HepG2 (cell line): Measurements from ENCODE around the gene RNF6. TPM values are rescaled to one million over a fixed set of nuclear protein-coding genes. Genes with fewer than 3 reads are reported as not detected.
A peak's percentile ranks its signal among the peaks of the same experiment; 100 is the strongest.

ENCODE experiments used
- E2F2 ChIP-seq: sonication (generic); formaldehyde crosslinking; IDR thresholded peaks from 2 replicates; pipeline ENCODE4 v1.4.0; 2020; ENCODE audit warnings: missing genetic modification reagents, borderline replicate concordance
- IRX3 ChIP-seq: sonication (generic); formaldehyde crosslinking; IDR thresholded peaks from 2 replicates; pipeline ENCODE4 v1.8.1; 2023; ENCODE audit warnings: mild to moderate bottlenecking, low read depth, missing genetic modification reagents, borderline replicate concordance
- POGZ ChIP-seq: sonication (generic); formaldehyde crosslinking; IDR thresholded peaks from 2 replicates; pipeline ENCODE4 v1.4.0; 2020; ENCODE audit warnings: mild to moderate bottlenecking, missing genetic modification reagents
- PREB ChIP-seq: sonication (generic); formaldehyde crosslinking; IDR thresholded peaks from 2 replicates; pipeline ENCODE4 v1.4.0; 2020; ENCODE audit warnings: missing genetic modification reagents
- STAT5B ChIP-seq: sonication (generic); formaldehyde crosslinking; IDR thresholded peaks from 2 replicates; pipeline ENCODE4 v1.4.0; 2020; ENCODE audit warnings: missing genetic modification reagents
- TCF7L2 ChIP-seq: IDR thresholded peaks from 2 replicates; pipeline ENCODE4 v1.6.1; 2011; ENCODE audit warnings: mild to moderate bottlenecking, low read depth, low read length, moderate library complexity
- ZBTB8A ChIP-seq: sonication (generic); formaldehyde crosslinking; IDR thresholded peaks from 2 replicates; pipeline ENCODE4 v1.4.0; 2020; ENCODE audit warnings: mild to moderate bottlenecking, low read depth, missing genetic modification reagents, borderline replicate concordance
- ZNF501 ChIP-seq: sonication (generic); formaldehyde crosslinking; IDR thresholded peaks from 2 replicates; pipeline ENCODE4 v1.5.1; 2020; ENCODE audit warnings: mild to moderate bottlenecking, moderate library complexity, missing genetic modification reagents
- ZNF556 ChIP-seq: sonication (generic); formaldehyde crosslinking; IDR thresholded peaks from 2 replicates; pipeline ENCODE4 v1.4.0; 2020; ENCODE audit warnings: mild to moderate bottlenecking, missing genetic modification reagents, borderline replicate concordance
- ZNF576 ChIP-seq: sonication (generic); formaldehyde crosslinking; IDR thresholded peaks from 2 replicates; pipeline ENCODE4 v1.4.0; 2020; ENCODE audit warnings: mild to moderate bottlenecking, missing genetic modification reagents
- ZNF607 ChIP-seq: sonication (generic); formaldehyde crosslinking; IDR thresholded peaks from 2 replicates; pipeline ENCODE4 v1.5.1; 2020; ENCODE audit warnings: missing genetic modification reagents, mild to moderate bottlenecking, borderline replicate concordance
- ZNF660 ChIP-seq: sonication (generic); formaldehyde crosslinking; IDR thresholded peaks from 2 replicates; pipeline ENCODE4 v1.5.1; 2020; ENCODE audit warnings: mild to moderate bottlenecking, low read depth, missing genetic modification reagents, borderline replicate concordance
- ZSCAN30 ChIP-seq: sonication (generic); formaldehyde crosslinking; IDR thresholded peaks from 2 replicates; pipeline ENCODE4 v1.5.0; 2020; ENCODE audit warnings: mild to moderate bottlenecking, missing genetic modification reagents
- polyA plus RNA-seq, 8 experiments: library from polyadenylated mRNA; depleted of rRNA in 3 of 8; stranded (reverse) in 7 of 8; unstranded in 1 of 8; fragments of >200 nt; fragmentation: Illumina TruSeq in 4 of 8; extraction: Trizol in 4 of 8; gene quantifications; 2 replicates each; pipeline versions ENCODE4 v1.2.1 to v1.2.3, GENCODE V29; 2011 to 2016; ENCODE audit warnings: low read depth in 4 of 8, missing spikeins in 1 of 8, mixed read lengths in 1 of 8; ENCODE audit not compliant: insufficient read depth in 1 of 8
- total RNA-seq, 5 experiments: library from RNA; depleted of rRNA; stranded (reverse); fragments of >200 nt; fragmentation: Illumina TruSeq; extraction: Trizol; gene quantifications; 2 replicates each; pipeline ENCODE4 v1.2.3, GENCODE V29; 2016; ENCODE audit warnings: low read depth in 1 of 5
- TF ChIP-seq, protein P1 (sequence below): sonication (generic); formaldehyde crosslinking; IDR thresholded peaks from 2 replicates; pipeline ENCODE4 v1.5.0; 2020; ENCODE audit warnings: mild to moderate bottlenecking, missing genetic modification reagents
- TF ChIP-seq, protein P2 (sequence below): sonication (generic); formaldehyde crosslinking; IDR thresholded peaks from 2 replicates; pipeline ENCODE4 v1.9.0; 2021; ENCODE audit warnings: missing genetic modification reagents, mild to moderate bottlenecking, borderline replicate concordance
- TF ChIP-seq, protein P3 (sequence below): sonication (generic); formaldehyde crosslinking; IDR thresholded peaks from 2 replicates; pipeline ENCODE4 v1.8.0; 2022; ENCODE audit warnings: mild to moderate bottlenecking, missing genetic modification reagents, borderline replicate concordance
- TF ChIP-seq, protein P4 (sequence below): sonication (generic); formaldehyde crosslinking; conservative IDR thresholded peaks from 2 replicates; pipeline ENCODE4 v1.8.0; 2022; ENCODE audit warnings: missing genetic modification reagents

RNF6 gene
- total and polyA plus RNA-seq, 2 of the 13 experiments (the other 11 are each of a cell fraction or from before 2014, with no cell fraction given) = 14.6 to 36.8 TPM

GRCh38 chr13:26186118-26186870, 35.8 kb downstream of the RNF6 start (continued):
- TF ChIP-seq, protein P1, sequence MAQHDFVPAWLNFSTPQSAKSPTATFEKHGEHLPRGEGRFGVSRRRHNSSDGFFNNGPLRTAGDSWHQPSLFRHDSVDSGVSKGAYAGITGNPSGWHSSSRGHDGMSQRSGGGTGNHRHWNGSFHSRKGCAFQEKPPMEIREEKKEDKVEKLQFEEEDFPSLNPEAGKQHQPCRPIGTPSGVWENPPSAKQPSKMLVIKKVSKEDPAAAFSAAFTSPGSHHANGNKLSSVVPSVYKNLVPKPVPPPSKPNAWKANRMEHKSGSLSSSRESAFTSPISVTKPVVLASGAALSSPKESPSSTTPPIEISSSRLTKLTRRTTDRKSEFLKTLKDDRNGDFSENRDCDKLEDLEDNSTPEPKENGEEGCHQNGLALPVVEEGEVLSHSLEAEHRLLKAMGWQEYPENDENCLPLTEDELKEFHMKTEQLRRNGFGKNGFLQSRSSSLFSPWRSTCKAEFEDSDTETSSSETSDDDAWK (CRISPR knock-in tag) = no peak
- TF ChIP-seq ZSCAN30 (no peak), ZNF607 (CRISPR knock-in tag) (peak; percentile 96), POGZ (CRISPR knock-in tag) (peak; percentile 96), ZNF660 (CRISPR knock-in tag) (no peak), ZNF576 (CRISPR knock-in tag) (no peak; the same call in 1 of the 2 replicates), ZNF556 (peak; percentile 63; the same call in 1 of the 2 replicates), STAT5B (CRISPR knock-in tag) (no peak), ZBTB8A (CRISPR knock-in tag) (no peak), PREB (CRISPR knock-in tag) (no peak), E2F2 (0 out of 2 replicates have a peak, but pooled peaks have one; percentile 45), TCF7L2 (no peak), IRX3 (CRISPR knock-in tag) (peak; percentile 91; the same call in 1 of the 2 replicates), ZNF501 (CRISPR knock-in tag) (peak; percentile 82)
- TF ChIP-seq, protein P2, sequence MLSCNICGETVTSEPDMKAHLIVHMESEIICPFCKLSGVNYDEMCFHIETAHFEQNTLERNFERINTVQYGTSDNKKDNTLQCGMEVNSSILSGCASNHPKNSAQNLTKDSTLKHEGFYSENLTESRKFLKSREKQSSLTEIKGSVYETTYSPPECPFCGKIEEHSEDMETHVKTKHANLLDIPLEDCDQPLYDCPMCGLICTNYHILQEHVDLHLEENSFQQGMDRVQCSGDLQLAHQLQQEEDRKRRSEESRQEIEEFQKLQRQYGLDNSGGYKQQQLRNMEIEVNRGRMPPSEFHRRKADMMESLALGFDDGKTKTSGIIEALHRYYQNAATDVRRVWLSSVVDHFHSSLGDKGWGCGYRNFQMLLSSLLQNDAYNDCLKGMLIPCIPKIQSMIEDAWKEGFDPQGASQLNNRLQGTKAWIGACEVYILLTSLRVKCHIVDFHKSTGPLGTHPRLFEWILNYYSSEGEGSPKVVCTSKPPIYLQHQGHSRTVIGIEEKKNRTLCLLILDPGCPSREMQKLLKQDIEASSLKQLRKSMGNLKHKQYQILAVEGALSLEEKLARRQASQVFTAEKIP (CRISPR knock-in tag) = no peak
- TF ChIP-seq, protein P3, sequence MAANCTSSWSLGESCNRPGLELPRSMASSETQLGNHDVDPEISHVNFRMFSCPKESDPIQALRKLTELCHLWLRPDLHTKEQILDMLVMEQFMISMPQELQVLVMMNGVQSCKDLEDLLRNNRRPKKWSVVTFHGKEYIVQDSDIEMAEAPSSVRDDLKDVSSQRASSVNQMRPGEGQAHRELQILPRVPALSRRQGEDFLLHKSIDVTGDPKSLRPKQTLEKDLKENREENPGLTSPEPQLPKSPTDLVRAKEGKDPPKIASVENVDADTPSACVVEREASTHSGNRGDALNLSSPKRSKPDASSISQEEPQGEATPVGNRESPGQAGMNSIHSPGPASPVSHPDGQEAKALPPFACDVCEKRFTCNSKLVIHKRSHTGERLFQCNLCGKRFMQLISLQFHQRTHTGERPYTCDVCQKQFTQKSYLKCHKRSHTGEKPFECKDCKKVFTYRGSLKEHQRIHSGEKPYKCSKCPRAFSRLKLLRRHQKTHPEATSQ (CRISPR knock-in tag) = 0 out of 2 replicates have a peak, but pooled peaks have one; percentile 69
- TF ChIP-seq, protein P4, sequence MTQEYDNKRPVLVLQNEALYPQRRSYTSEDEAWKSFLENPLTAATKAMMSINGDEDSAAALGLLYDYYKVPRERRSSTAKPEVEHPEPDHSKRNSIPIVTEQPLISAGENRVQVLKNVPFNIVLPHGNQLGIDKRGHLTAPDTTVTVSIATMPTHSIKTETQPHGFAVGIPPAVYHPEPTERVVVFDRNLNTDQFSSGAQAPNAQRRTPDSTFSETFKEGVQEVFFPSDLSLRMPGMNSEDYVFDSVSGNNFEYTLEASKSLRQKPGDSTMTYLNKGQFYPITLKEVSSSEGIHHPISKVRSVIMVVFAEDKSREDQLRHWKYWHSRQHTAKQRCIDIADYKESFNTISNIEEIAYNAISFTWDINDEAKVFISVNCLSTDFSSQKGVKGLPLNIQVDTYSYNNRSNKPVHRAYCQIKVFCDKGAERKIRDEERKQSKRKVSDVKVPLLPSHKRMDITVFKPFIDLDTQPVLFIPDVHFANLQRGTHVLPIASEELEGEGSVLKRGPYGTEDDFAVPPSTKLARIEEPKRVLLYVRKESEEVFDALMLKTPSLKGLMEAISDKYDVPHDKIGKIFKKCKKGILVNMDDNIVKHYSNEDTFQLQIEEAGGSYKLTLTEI (CRISPR knock-in tag) = no peak
